BE2C (cell line): ENCODE measurements around the gene SSTR1.

Experiments
- DNase-seq: peaks from one replicate; pipeline ENCODE4 v3.0.0-alpha.2; 2020
- H3K27me3 ChIP-seq: fragments of 250-450 bp; sonication (Bioruptor Pico); 2 replicates; pipeline ENCODE4 v1.5.1; 2020; ENCODE audit warnings: mild to moderate bottlenecking
- H3K36me3 ChIP-seq: fragments of 250-450 bp; sonication (Bioruptor Pico); 2 replicates; pipeline ENCODE4 v1.5.1; 2020; ENCODE audit warnings: mild to moderate bottlenecking
- H3K4me1 ChIP-seq: fragments of 250-450 bp; sonication (Bioruptor Pico); 2 replicates; pipeline ENCODE4 v1.5.1; 2020
- H3K4me3 ChIP-seq: 2 replicates; pipeline ENCODE4 v1.5.1; 2011; ENCODE audit warnings: low read depth, low read length
- H3K9me3 ChIP-seq: fragments of 250-450 bp; sonication (Bioruptor Pico); 2 replicates; pipeline ENCODE4 v1.5.1; 2020
- CTCF ChIP-seq: IDR thresholded peaks from 2 replicates; pipeline ENCODE4 v1.5.1; 2012; ENCODE audit warnings: mild to moderate bottlenecking, low read depth, low read length

The SSTR1 gene

GRCh38 chr14:38255673-38256532 lies 48.2 kb downstream of the SSTR1 start, which contains the start of gene CLEC14A:
TSS of gene CLEC14A (minus strand) at chr14:38256093. CDS start at chr14:38256022, 71 bp downstream.
- TF ChIP-seq CTCF, result no peak
- DNase-seq, result no peak
- no peaks in the 10 kb centered on the region for H3K27me3 ChIP-seq
- H3K4me1 ChIP-seq, result no peaks in the 10 kb centered on the region
- H3K4me3 ChIP-seq, result no peak within 1 kb of the TSS
- no peaks in the 10 kb centered on the region; the same call in 1 of the 2 replicates for H3K9me3 ChIP-seq
- H3K36me3 ChIP-seq, result no peaks in the 10 kb centered on the region

GRCh38 chr14:38256533-38256840 lies 48.8 kb downstream of the SSTR1 start:
- Histone ChIP-seq H3K27me3 (no peaks in the 10 kb centered on the region), H3K9me3 (no peaks in the 10 kb centered on the region; the same call in 1 of the 2 replicates), H3K4me1 (no peaks in the 10 kb centered on the region), H3K4me3 (no peak overlapping the region), H3K36me3 (no peaks in the 10 kb centered on the region)
- no peak for TF ChIP-seq CTCF
- DNase-seq, result no peak

- H3K4me1 ChIP-seq, result no peaks in the 10 kb centered on the region
- no peaks in the 10 kb centered on the region for H3K27me3 ChIP-seq
- H3K36me3 ChIP-seq, result no peaks in the 10 kb centered on the region
- no peak for DNase-seq
- TF ChIP-seq CTCF, result no peak
- no peaks in the 10 kb centered on the region; the same call in 1 of the 2 replicates for H3K9me3 ChIP-seq
- no peak overlapping the region for H3K4me3 ChIP-seq
Measured at GRCh38 chr14:38257507-38257906, 49.8 kb downstream of the SSTR1 start.

GRCh38 chr14:38261620-38262019 lies 53.9 kb downstream of the SSTR1 start:
- no peak for DNase-seq
- Histone ChIP-seq H3K9me3 (no peaks in the 10 kb centered on the region), H3K27me3 (no peaks in the 10 kb centered on the region), H3K36me3 (no peaks in the 10 kb centered on the region), H3K4me3 (no peak overlapping the region), H3K4me1 (no peaks in the 10 kb centered on the region)
- no peak for TF ChIP-seq CTCF
